GM11168 (cell line): ENCODE results near the gene SRSF9.

Experiments used
- in situ Hi-C: fragments of 300-500 bp; cut with MboI; formaldehyde crosslinking; loops from one replicate; pipeline ENCODE4 v1.12.0; 2022; ENCODE audit warnings: low sequenced_read_pairs; ENCODE audit not compliant: unreplicated experiment

The SRSF9 gene

DNA sequence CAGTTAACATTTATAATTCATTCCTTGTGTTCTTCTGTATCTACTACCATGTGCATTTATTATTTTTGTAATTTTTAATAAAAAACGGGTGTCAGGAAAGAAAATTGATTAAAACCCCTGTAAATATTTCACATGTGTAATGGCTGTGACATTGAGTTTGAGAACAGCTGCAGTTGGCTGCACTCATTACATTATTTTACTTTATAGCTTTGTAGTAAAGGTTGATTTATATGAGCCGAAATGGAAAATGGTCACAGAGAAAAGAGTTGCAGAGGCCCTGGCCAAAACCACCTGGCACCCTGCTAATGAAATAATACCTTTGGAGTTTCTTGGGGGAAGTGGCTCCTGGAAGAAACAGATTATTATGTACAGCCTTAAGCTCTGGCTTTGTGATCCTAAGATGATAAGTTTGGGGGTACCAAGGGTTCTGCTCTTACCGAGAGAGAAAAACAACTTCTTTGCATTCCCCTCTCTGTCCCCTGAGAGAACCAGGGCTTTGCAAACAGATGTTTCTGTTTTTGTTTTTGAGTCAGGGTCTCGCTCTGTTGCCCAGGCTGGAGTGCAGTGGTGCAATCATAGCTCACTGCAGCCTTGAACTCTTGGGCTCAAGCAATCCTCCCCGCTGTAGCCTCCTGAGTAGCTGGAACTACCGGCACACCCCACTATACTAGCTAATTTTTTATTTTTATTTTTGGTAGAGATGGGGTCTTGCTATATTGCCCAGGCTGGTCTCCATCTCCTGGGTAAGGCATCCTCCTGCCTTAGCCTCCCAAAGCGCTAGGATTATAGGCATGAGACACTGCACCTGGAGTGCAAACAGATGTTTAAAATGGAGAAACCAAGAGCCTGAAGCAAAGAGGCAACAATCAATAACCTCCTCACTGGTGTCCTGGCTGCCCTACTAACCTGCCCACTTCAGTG, 16.7 kb upstream of the SRSF9 start:
- in situ Hi-C loops, result no loop called here

DNA sequence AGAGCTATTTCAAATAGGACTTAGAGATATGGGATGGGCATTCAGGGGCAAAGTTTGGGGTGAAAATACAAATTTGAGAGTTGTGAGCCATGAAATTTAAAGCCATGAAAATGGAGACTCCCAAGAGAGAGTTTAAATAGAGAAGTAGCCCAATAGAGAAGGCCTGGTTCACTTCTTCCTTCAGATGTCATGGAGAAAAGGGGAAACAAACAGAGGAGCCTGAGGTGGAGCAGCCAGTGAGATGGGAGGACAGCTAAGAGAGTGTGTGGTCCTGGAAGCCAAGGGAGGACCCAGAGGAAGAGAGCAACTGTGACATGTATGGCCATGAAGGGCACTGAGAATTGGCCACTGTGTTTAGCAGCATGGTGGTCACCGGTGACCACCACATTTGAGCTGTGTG, 14.1 kb upstream of the SRSF9 start:
- in situ Hi-C loops, result no loop called here

DNA sequence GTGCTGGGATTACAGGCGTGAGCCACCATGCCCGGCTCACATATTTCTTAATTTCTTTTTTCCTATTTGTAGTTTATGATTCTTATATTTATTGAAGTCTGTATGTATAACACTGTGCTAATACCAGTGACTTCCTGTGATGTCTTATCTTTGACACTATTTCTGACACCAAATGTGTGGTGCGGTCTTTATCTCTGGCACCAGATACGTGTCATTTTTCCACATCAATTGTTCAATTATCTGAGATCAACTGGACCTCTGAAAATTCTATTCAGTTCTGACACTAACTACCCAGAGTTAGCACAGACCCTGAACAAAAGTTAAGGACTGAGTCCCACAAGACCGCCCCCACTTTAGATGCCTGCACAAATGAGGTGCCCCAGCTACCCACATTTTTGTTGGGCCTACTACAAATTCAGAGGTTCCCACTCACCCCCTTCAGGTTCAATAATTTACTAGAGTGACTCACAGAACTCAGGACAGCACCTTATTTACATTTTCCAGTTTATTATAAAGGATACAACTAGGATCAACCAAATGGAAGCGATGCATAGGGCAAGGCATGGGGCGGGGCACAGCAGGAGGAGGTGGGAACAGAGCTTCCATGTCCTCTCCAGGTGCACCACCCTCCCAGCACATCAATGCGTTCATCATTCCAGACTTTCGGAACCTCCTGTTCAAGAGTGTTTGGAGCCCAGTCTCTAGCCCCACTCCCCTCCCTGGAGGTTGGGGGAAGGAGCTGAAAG, 11.6 kb upstream of the SRSF9 start:
- in situ Hi-C loops, result no loop called here

DNA sequence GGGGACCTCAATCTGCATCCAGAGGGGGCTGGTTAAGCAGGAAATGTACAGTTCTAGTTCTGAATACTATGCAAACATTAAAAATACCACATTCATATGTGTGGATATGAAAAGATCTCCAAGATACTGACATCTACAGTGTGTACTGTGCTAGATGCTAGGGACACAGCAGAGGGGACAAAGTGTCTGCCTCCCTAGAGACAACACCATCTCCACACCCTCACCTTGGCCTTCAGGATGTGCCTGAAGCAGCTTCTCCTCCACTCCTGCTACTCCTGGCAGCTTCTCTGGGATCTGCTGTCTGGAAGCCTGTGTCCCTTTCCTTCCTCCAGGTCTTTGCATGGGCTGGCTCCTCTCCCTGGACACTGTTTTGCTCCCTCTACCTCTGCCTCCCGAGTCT, 10.7 kb upstream of the SRSF9 start:
- in situ Hi-C loops, result no loop called here

DNA sequence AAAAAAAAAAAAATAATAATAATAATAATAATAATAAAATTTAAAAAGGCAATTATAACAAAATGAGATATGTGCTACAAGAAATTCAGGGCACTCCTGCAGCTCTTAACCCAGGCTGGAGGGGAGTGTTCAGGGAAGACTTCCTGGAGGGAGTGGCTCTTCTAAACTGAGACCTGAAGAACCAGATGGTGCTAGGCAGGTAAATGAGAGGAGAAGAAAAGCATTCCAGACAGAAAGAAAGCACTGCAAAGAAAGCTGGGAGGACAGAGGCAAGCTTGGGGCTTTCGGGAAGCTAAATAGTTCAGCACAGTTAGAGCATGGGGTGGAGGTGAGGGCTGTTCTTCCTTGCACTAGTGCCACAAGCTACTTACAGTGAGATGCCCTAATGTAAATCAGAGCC, 9.9 kb upstream of the SRSF9 start:
- in situ Hi-C loops, result no loop called here

DNA sequence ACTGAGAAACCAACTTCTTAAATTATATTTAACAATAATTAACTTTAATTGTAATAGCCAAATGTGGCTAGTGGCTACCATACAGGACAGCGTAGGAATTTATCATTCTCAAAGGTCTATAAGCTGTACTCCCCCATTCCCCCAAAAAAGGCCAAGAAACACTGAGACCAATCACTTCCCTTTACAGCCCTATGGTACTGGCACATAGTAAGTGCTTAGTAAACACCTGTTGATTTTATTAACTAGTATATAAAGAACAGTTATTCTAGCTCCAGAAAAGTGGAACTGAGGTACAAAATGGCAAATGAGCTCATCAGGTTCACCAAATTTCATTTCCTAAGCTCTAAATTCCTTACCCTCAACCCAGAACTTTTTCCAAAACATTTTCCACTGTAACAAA, 6.1 kb upstream of the SRSF9 start:
- in situ Hi-C loops, result no loop called here

DNA sequence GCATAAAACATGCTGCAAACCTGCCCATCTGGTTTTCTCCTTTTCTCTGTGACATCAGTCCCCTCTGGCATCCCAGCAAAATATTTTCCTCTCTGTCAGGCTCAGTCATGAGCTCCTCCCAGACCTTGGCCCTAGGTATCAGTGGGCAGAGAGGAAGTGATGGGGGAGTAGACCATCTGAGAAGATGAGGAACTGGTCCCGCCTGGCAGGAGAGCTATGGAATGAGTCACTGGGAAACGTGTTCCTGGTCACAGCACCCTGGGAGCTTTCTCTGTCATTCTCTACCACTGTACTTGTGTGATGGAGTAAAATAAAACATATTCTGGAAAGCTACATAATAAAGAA, 5.0 kb upstream of the SRSF9 start:
- in situ Hi-C loops, result no loop called here

- in situ Hi-C loops, result no loop called here
Observed at GRCh38 chr12:120473807-120474615, 4.5 kb upstream of the SRSF9 start.

DNA sequence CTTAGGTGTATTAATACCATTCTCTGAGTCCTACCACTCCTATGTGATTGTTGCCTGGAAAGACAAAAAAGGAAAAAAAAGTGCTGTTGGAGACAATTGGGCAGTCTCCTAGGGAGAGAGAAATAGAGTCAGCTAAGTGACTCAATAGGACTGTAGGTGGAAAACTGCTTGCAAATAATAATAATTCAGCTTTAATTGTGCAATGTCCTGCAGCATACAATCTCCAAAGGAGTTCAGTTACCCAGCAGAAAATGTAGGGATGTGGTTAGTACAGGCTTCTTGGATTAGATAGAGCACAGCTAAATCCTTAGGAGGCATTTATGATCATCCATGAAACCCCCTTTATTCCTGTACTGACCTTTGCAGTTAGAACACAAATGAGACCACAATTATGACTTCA, 3.0 kb upstream of the SRSF9 start:
- in situ Hi-C loops, result no loop called here

DNA sequence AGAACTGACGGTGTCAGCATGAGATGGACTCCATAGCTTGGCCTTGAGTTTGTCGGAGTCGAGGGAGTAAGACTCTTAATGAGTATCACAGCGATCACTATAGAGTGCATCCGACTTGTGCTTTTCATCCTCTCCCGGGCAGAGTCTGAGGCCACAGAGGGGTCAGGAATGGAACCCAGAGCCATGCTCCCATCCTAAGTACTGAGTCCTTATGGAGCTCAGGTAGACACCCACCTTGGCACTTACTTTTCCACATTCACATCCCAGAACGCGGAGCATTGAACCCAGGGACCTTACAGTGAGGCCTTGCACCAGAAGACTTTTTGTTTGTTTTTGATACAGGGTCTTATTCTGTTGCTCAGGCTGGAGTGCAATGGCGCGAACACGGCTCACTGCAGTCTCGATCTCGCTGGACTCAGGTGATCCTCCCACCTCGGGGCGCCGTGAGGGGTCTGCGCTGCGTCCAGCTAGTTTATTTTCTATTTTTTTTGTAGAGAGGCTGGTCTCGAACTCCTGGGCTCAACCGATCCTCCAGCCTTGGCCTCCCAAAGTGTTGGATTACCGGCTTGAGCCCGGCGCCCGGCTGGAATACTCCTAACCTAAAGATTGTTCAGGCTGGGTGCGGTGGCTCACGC, 719 bp upstream of the SRSF9 start:
- in situ Hi-C loops, result no loop called here

DNA sequence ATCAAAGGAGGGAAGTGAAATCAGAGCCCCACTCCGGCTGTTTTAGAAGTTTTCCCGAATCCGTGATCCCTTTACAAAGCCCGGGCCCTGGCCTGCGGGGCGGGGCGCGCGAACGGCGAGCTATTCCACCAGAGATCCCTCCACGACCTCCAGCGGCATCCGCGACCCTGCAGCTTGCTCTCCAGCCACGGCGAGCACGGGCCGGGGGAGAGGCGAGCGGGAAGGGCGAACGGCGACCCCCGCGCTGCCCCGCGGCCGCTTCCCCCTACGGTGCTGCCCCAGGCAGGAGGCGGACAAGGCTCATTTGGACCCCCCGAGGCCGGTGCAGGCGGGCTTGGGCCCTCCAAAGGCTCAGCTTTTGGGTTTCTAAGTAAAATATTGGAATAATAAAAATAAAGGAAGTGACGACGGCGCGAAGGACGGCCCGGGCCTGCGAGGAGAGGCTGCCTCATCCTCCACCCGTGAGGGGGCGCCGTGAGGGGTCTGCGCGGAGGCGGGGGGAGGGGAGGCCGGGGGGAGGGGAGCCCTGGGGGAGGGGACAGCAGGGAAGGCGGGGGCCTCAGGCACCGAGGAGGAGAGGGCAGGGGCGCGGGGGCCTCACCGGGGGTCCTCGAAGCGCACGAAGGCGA, 613 bp downstream of the SRSF9 start:
- in situ Hi-C loops, result no loop called here

DNA sequence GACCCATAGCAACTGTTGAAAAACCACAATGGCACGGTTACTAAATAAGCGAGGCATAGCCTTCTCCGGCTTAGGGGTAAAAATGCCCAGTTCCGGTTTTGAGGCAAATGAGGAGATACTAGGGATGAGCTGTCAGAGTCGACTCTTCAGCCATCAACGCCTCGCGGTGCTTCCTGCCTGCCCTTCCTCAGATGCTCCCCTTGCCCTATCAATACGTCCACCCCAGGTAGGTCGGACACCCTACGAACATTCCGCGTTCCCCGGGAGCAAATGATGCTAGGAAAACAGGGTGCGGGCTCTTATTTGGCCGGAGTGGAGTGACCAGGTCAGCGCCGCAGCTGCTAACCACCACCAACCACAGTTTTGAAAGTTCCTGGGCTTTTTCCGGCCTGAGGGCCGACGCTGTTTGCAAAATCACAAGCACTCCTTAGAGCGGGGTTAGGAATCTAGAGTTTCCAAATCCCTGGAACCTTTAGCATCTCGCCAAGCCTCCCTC, 1.2 kb downstream of the SRSF9 start:
- in situ Hi-C loops, result no loop called here

- in situ Hi-C loops, result no loop called here
Observed at GRCh38 chr12:120467439-120467838, 2.1 kb downstream of the SRSF9 start.

GRCh38 chr12:120466560-120467315, 2.8 kb downstream of the SRSF9 start:
- in situ Hi-C loops, result no loop called here

- in situ Hi-C loops, result no loop called here
Observed at GRCh38 chr12:120465756-120466155, 3.8 kb downstream of the SRSF9 start.

GRCh38 chr12:120463712-120464111, 5.8 kb downstream of the SRSF9 start:
- in situ Hi-C loops, result no loop called here

DNA sequence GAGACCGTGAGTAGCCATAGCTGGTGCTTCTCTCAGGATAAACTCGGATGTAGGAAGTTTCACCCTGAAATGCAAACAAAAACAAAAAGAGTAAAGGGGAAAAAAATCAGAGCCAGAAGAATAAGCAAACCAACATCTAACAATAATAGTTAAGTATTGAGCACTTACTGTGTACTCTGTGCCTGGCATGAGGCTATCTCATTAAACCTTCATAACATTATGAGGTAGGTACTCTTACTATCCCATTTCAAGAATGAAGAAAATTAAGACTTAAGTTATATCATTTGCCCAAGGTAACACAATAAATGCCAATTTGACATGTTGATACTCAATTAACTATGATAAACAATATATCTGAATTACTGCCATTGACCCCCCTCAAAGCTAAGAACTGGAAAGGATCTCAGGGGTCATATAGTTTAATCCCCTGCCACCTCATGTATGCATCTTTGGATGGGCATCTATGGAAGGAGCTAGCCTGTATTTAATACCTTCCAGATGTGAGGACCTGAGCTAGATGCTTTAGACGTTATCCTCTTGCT, 7.4 kb downstream of the SRSF9 start:
- in situ Hi-C loops, result no loop called here

DNA sequence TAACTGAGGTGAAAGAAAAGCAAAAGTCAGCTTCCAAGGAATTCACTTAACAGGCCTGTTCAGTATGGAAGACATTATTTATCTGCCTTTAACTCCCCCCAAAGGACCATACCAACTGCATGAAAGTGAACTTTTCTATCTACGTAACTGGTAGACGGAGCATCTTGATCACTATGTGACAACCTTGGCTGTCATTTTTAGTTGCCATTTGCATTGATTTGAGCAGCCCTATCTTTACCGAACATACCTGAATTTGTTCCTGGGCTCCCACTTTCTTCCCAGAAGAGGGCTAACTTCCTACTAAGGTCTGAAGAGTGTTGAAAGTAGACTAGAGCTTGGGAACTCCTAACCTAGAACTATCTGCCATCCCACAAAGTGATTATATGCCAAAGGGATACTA, 9.4 kb downstream of the SRSF9 start:
- in situ Hi-C loops, result no loop called here

GRCh38 chr12:120457133-120457532, 12.4 kb downstream of the SRSF9 start:
- in situ Hi-C loops, result no loop called here
